Colonic mucosa (tissue), 4 donors: Measurements from ENCODE around the gene ZC3HAV1. TPM values are rescaled to one million over a fixed set of nuclear protein-coding genes. Genes with fewer than 3 reads are reported as not detected.
A peak's percentile ranks its signal among the peaks of the same experiment; 100 is the strongest.

Experiments
- DNase-seq: peaks from one replicate; pipeline ENCODE4 v3.0.0-alpha.2; 2020
- H3K27ac ChIP-seq: fragments of 200-600 bp; one replicate; pipeline ENCODE4 v1.8.0; 2021
- H3K27me3 ChIP-seq: fragments of 200-600 bp; one replicate; pipeline ENCODE4 v1.8.0; 2021
- H3K36me3 ChIP-seq: fragments of 200-600 bp; one replicate; pipeline ENCODE4 v1.8.0; 2021
- H3K4me1 ChIP-seq: fragments of 200-600 bp; one replicate; pipeline ENCODE4 v1.8.0; 2021; ENCODE audit warnings: mild to moderate bottlenecking
- H3K4me3 ChIP-seq: fragments of 200-600 bp; one replicate; pipeline ENCODE4 v1.8.0; 2021
- H3K9ac ChIP-seq, 2 donors: one replicate each; pipeline ENCODE4 v1.7.0; 2013; ENCODE audit warnings: control low read depth in 2 of 2, low read depth in 2 of 2, low read length in 2 of 2
- H3K9me3 ChIP-seq: fragments of 200-600 bp; one replicate; pipeline ENCODE4 v1.8.0; 2021
- intact Hi-C: fragments of 100-400 bp; cut with DNase I; formaldehyde crosslinking; loops from one replicate; pipeline ENCODE4 v1.14.1; 2022
- total RNA-seq, 2 donors: library from RNA; stranded (reverse); fragmentation: NEBNext Ultra II Directional in 1 of 2; extraction: Animal tissue kit (Norgen Biotek cat#: 25700) in 1 of 2; gene quantifications; one replicate each; pipeline ENCODE4 v1.2.1, GENCODE V29; 2021
- TF ChIP-seq, protein P1 (sequence below): fragments of 200-600 bp; IDR thresholded peaks from one replicate; pipeline ENCODE4 v1.8.0; 2022; ENCODE audit warnings: antibody characterized with exemption, mild to moderate bottlenecking
- donor health status: healthy.
- donor health status: DM: no; HTN: no; CAD: no.
- donor health status: DM: no; HTN: no; CAD: no.

ZC3HAV1 gene
- 10 to 100 TPM; 29.0 to 33.8 TPM for total RNA-seq

DNA sequence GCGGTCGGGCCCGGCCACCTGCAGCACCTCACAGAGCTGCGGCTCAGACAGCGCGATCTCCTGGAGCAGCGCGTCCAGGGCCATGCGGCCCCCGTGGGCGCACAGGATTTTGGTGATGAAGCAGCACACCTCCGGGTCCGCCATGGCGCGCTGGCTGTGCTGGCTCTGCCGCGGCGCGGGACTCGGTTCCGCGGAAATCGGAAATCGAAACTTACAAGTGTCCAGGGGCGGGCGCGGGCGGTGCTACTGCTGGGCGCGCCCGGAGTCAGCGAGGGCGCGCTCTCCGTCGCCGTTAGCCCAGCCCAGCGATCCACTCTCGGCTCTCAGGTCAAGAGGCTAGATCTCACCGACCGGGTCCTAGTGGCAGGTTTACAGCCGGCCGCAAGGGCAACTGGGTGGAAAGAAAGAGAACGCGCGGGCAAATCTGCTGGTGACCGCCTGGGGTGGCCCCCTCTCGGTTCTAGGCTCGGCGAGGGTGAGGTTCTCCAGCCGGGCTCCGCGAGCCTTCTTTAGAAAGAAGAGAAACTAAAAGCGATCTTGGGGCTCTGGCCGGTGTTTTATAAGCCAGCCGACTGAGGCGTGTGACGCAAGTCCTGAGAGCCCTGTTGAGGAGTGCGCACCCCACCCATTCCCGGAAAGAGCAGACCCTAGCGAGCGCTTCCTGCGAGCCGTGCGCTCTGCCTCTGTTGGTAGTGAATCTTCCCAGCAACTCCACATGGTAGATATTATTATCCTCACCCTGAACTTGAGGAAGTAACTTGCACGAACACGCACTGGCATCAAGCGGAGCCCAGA lies at the start of gene ZC3HAV1:
Gene ZC3HAV1 (minus strand): TSS at position 533 of the 795 bp plus-strand sequence. CDS start 389 bp downstream, at position 144.
- Histone ChIP-seq H3K9me3 (no peaks in the 10 kb centered on the region), H3K27ac (peak within 1 kb of the TSS; percentile 99), H3K4me1 (no peaks in the 10 kb centered on the region), H3K9ac (peak within 1 kb of the TSS; percentile 91 to 95), H3K27me3 (no peaks in the 10 kb centered on the region), H3K36me3 (no peaks in the 10 kb centered on the region), H3K4me3 (peak within 1 kb of the TSS; percentile 84)
- TF ChIP-seq, protein P1, sequence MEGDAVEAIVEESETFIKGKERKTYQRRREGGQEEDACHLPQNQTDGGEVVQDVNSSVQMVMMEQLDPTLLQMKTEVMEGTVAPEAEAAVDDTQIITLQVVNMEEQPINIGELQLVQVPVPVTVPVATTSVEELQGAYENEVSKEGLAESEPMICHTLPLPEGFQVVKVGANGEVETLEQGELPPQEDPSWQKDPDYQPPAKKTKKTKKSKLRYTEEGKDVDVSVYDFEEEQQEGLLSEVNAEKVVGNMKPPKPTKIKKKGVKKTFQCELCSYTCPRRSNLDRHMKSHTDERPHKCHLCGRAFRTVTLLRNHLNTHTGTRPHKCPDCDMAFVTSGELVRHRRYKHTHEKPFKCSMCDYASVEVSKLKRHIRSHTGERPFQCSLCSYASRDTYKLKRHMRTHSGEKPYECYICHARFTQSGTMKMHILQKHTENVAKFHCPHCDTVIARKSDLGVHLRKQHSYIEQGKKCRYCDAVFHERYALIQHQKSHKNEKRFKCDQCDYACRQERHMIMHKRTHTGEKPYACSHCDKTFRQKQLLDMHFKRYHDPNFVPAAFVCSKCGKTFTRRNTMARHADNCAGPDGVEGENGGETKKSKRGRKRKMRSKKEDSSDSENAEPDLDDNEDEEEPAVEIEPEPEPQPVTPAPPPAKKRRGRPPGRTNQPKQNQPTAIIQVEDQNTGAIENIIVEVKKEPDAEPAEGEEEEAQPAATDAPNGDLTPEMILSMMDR: no peak
- intact Hi-C loops: no loop called here
- DNase-seq: peak; percentile 90

DNA sequence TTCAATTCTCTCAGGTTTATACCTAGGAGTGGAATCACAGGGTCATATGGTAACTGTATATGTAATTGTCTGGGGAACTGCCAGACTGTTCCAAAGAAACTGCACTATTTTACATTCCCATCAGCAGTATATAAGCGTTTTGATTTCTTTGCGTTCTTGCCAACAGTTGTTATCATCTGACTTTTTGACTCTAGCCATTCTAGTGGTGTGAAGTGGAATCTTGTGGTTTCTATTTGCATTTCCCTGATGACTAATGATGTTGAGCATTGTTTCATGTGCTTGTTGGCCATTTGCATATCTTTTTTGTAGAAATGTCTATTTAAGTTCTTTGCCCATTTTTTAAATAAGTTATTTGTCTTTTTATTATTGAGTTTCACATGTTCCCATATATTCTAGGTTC lies 44.3 kb upstream of the ZC3HAV1 start:
- H3K27me3 ChIP-seq: no peaks in the 10 kb centered on the region
- intact Hi-C loops: no loop called here
- H3K27ac ChIP-seq: no peak overlapping the region
- DNase-seq: no peak
- no peak overlapping the region for H3K9ac ChIP-seq
- no peaks in the 10 kb centered on the region for H3K4me1 ChIP-seq
- H3K9me3 ChIP-seq: no peaks in the 10 kb centered on the region
- TF ChIP-seq, protein P1: no peak
- no peak overlapping the region for H3K4me3 ChIP-seq
- H3K36me3 ChIP-seq: no peaks in the 10 kb centered on the region

DNA sequence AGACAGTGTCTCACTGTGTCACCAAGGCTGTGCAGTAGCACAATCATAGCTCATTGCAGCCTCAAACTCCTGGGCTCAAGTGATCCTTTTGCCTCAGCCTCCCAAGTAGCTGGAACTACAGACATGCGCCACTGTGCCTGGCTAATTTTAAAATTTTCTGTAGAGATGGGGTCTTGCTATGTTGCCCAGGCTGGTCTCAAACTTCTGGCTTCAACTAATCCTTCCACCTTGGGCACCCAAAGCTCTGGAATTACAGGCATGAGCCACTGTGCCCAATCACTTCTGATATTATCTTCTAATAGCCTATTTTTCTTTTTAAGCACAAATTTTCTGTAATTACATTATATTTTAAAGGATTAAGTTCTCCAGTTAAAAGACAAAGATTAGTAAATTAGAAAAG lies 42.6 kb upstream of the ZC3HAV1 start:
- no peaks in the 10 kb centered on the region for H3K4me1 ChIP-seq
- no peak for DNase-seq
- intact Hi-C loops: no loop called here
- no peaks in the 10 kb centered on the region for H3K27me3 ChIP-seq
- no peaks in the 10 kb centered on the region for H3K9me3 ChIP-seq
- no peak overlapping the region for H3K27ac ChIP-seq
- TF ChIP-seq, protein P1: no peak
- H3K4me3 ChIP-seq: no peak overlapping the region
- no peaks in the 10 kb centered on the region for H3K36me3 ChIP-seq
- H3K9ac ChIP-seq: no peak overlapping the region

DNA sequence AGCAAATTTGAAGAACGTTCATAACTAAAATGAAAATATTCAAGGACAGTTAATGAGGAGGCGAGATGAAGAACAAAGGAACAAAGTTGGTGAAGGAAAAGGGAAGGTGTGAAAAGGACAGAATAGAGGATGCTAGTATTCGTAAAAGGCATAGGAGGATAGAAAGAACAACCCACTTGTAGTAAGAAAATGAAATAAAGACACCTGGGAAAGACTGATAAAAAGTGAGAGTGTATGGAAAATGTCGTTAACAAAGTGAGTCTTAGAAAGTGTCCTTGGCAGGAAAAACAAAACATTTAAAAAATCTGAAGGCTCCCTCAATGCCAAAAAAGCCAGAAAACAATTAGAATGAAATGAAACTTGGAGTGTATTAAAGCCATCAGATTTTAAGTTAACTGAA lies 29.6 kb upstream of the ZC3HAV1 start:
- Histone ChIP-seq H3K36me3 (no peaks in the 10 kb centered on the region), H3K27me3 (no peaks in the 10 kb centered on the region), H3K4me3 (no peak overlapping the region), H3K9me3 (no peaks in the 10 kb centered on the region), H3K4me1 (no peaks in the 10 kb centered on the region), H3K9ac (no peak overlapping the region), H3K27ac (no peak overlapping the region)
- intact Hi-C loops: no loop called here
- no peak for DNase-seq
- TF ChIP-seq, protein P1: no peak

DNA sequence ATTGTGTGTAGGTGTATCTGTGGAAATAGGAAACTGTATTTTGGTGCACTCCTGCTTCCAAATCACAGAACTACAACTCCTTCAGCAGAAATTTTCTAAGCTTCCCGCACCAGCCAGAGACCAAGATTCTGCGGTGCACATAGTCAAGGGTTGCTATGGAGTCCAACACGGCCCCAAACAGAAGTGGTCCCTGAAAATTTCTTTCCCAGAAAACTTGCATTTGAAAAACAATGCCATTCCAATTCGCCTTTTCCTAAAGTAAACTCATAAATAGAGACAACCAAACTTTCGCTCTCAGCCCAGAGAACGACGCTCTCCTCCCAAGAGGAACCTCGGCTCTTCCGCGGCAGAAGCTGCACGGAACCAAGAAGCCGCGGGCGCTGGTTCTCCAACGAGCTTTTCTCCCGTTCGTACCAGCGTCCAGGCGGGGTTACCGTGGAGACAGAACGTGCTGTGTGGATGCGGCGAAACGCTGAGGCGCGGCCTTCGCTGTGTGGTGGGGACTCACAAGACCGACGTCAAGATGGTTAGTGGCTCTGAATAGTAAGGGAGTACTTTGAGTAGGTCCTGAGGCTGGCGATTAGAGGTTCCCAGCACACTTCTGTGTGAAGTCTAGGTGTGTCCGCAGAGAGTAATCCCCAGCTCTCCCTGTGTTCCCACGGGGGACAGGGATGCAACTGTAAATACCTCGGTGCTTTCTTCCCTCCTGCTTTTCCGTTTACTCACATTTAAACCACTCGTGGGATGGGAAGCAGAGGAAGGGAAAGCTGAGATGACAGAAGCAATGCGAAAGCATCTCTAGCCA lies 24.0 kb upstream of the ZC3HAV1 start:
- H3K4me3 ChIP-seq: peak overlapping the region; percentile 50
- H3K36me3 ChIP-seq: no peaks in the 10 kb centered on the region
- no peaks in the 10 kb centered on the region for H3K27me3 ChIP-seq
- peak; percentile 90 for DNase-seq
- no peaks in the 10 kb centered on the region for H3K9me3 ChIP-seq
- H3K4me1 ChIP-seq: no peaks in the 10 kb centered on the region
- TF ChIP-seq, protein P1: no peak
- intact Hi-C loops: no loop called here
- H3K9ac ChIP-seq: peak overlapping the region; percentile 42 to 85
- peak overlapping the region; percentile 15 for H3K27ac ChIP-seq
